22Rv1 (cell line): ENCODE measurements around the gene KCNIP1.

Experiments used
- ZFX ChIP-seq: fragments of 450-650 bp; IDR thresholded peaks from 2 replicates; pipeline ENCODE4 v1.6.1; 2017; ENCODE audit warnings: antibody characterized with exemption, borderline replicate concordance
- TF ChIP-seq, protein P1 (sequence below): fragments of 450-650 bp; IDR thresholded peaks from 2 replicates; pipeline ENCODE4 v1.5.1; 2017; ENCODE audit warnings: mild to moderate bottlenecking

- TF ChIP-seq, protein P1, sequence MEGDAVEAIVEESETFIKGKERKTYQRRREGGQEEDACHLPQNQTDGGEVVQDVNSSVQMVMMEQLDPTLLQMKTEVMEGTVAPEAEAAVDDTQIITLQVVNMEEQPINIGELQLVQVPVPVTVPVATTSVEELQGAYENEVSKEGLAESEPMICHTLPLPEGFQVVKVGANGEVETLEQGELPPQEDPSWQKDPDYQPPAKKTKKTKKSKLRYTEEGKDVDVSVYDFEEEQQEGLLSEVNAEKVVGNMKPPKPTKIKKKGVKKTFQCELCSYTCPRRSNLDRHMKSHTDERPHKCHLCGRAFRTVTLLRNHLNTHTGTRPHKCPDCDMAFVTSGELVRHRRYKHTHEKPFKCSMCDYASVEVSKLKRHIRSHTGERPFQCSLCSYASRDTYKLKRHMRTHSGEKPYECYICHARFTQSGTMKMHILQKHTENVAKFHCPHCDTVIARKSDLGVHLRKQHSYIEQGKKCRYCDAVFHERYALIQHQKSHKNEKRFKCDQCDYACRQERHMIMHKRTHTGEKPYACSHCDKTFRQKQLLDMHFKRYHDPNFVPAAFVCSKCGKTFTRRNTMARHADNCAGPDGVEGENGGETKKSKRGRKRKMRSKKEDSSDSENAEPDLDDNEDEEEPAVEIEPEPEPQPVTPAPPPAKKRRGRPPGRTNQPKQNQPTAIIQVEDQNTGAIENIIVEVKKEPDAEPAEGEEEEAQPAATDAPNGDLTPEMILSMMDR, result no peak
- TF ChIP-seq ZFX, result no peak
These were observed 16.6 kb downstream of the KCNIP1 start for GRCh38 chr5:170520372-170520771.
